GM18517 (cell line): ENCODE data around the gene XPR1.

Experiments
- ATAC-seq: cut with Tn5 transposase; IDR thresholded peaks from one replicate; pipeline ENCODE4 v1.9.1; 2021; ENCODE audit warnings: mild to moderate bottlenecking, moderate library complexity; ENCODE audit not compliant: unreplicated experiment

The XPR1 gene

GRCh38 chr1:180925471-180926051 lies 293.7 kb downstream of the XPR1 start:
- ATAC-seq: no peak

GRCh38 chr1:180926164-180926981 lies 294.6 kb downstream of the XPR1 start:
- ATAC-seq: no peak

- ATAC-seq: no peak
Observed at GRCh38 chr1:180927348-180927747, 295.5 kb downstream of the XPR1 start.

GRCh38 chr1:180927841-180928240 lies 296.0 kb downstream of the XPR1 start:
- ATAC-seq: no peak

GRCh38 chr1:180928331-180929230 lies 296.8 kb downstream of the XPR1 start:
- no peak for ATAC-seq

- ATAC-seq: no peak
Observed at GRCh38 chr1:180929389-180929788, 297.6 kb downstream of the XPR1 start.

- no peak for ATAC-seq
Observed at GRCh38 chr1:180930687-180931086, 298.9 kb downstream of the XPR1 start.

- ATAC-seq: no peak
Observed at GRCh38 chr1:180931529-180931928, 299.7 kb downstream of the XPR1 start.

- no peak for ATAC-seq
Observed at GRCh38 chr1:180932378-180932777, 300.6 kb downstream of the XPR1 start.

- ATAC-seq: no peak
Observed at GRCh38 chr1:180933141-180933540, 301.3 kb downstream of the XPR1 start.

- no peak for ATAC-seq
Observed at GRCh38 chr1:180934563-180934962, 302.7 kb downstream of the XPR1 start.

- no peak for ATAC-seq
Observed at GRCh38 chr1:180935326-180936109, 303.7 kb downstream of the XPR1 start.

GRCh38 chr1:180936110-180937011 lies 304.5 kb downstream of the XPR1 start:
- ATAC-seq: no peak

- ATAC-seq: no peak
Observed at GRCh38 chr1:180937012-180937372, 305.2 kb downstream of the XPR1 start.

GRCh38 chr1:180937624-180938225 lies 305.9 kb downstream of the XPR1 start:
- ATAC-seq: no peak

- no peak for ATAC-seq
Observed at GRCh38 chr1:180939073-180939710, 307.4 kb downstream of the XPR1 start.

GRCh38 chr1:180939711-180940103 lies 307.9 kb downstream of the XPR1 start:
- ATAC-seq: no peak
